Gastroesophageal sphincter (tissue), 3 donors: Measurements from ENCODE around the gene ARL16.
"Not testable (repeated sequence)": the region's sequence is repeated elsewhere in the genome, so short reads cannot be mapped to it uniquely, and the experiment has no call there.

Source experiments
- EP300 ChIP-seq: sonication (generic); formaldehyde crosslinking; IDR thresholded peaks from one replicate; pipeline ENCODE4 v1.6.1; 2017; ENCODE audit warnings: antibody characterized with exemption, mild to moderate bottlenecking
- POLR2A ChIP-seq, 2 donors: fragments of 450-650 bp; IDR thresholded peaks; one replicate each; pipeline ENCODE4 v1.6.1; 2017; ENCODE audit warnings: antibody characterized with exemption in 2 of 2, mild to moderate bottlenecking in 2 of 2, moderate library complexity in 1 of 2
- TF ChIP-seq, protein P1 (sequence below), 4 experiments: fragments of 200-600 bp in 2 of 4; fragments of 450-650 bp in 2 of 4; sonication (generic) in 1 of 4; IDR thresholded peaks; one replicate each; pipeline ENCODE4 v1.5.1; 2017 to 2019; ENCODE audit warnings: antibody characterized with exemption in 4 of 4, mild to moderate bottlenecking in 2 of 4, moderate library complexity in 2 of 4

- TF ChIP-seq, protein P1, sequence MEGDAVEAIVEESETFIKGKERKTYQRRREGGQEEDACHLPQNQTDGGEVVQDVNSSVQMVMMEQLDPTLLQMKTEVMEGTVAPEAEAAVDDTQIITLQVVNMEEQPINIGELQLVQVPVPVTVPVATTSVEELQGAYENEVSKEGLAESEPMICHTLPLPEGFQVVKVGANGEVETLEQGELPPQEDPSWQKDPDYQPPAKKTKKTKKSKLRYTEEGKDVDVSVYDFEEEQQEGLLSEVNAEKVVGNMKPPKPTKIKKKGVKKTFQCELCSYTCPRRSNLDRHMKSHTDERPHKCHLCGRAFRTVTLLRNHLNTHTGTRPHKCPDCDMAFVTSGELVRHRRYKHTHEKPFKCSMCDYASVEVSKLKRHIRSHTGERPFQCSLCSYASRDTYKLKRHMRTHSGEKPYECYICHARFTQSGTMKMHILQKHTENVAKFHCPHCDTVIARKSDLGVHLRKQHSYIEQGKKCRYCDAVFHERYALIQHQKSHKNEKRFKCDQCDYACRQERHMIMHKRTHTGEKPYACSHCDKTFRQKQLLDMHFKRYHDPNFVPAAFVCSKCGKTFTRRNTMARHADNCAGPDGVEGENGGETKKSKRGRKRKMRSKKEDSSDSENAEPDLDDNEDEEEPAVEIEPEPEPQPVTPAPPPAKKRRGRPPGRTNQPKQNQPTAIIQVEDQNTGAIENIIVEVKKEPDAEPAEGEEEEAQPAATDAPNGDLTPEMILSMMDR (IDR thresholded peaks at IDR 0.05), result peak in 3 of 4 experiments; percentile 62 to 67 (median 62)
- not testable (repeated sequence) for TF ChIP-seq POLR2A (IDR thresholded peaks at IDR 0.05); EP300
Observed at GRCh38 chr17:81675515-81676221, 7.9 kb downstream of the ARL16 start.
